GM12878 (cell line): ENCODE measurements around the gene CAMTA1.

Source experiments
- CEBPZ ChIP-seq: fragments of 150-350 bp; IDR thresholded peaks from 2 replicates; pipeline ENCODE4 v1.6.1; 2016; ENCODE audit warnings: low read depth, low read length
- KDM1A ChIP-seq: fragments of 200-600 bp; sonication (generic); IDR thresholded peaks from 2 replicates; pipeline ENCODE4 v1.6.1; 2016; ENCODE audit warnings: borderline replicate concordance
- RAD21 ChIP-seq: IDR thresholded peaks from 2 replicates; pipeline ENCODE4 v1.6.1; 2011; ENCODE audit warnings: mild to moderate bottlenecking, low read depth, low read length, moderate library complexity; ENCODE audit not compliant: insufficient read depth
- ZNF24 ChIP-seq: fragments of 450-650 bp; IDR thresholded peaks from 2 replicates; pipeline ENCODE4 v1.6.1; 2017; ENCODE audit warnings: antibody characterized with exemption, mild to moderate bottlenecking
- TF ChIP-seq, protein P1 (sequence below): fragments of 450-650 bp; IDR thresholded peaks from 2 replicates; pipeline ENCODE4 v1.6.1; 2017; ENCODE audit warnings: antibody characterized with exemption, mild to moderate bottlenecking, moderate library complexity

GRCh38 chr1:7579016-7579415 lies 793.8 kb downstream of the CAMTA1 start:
- no peak for TF ChIP-seq RAD21
- TF ChIP-seq KDM1A: no peak
- no peak for TF ChIP-seq ZNF24
- TF ChIP-seq, protein P1, sequence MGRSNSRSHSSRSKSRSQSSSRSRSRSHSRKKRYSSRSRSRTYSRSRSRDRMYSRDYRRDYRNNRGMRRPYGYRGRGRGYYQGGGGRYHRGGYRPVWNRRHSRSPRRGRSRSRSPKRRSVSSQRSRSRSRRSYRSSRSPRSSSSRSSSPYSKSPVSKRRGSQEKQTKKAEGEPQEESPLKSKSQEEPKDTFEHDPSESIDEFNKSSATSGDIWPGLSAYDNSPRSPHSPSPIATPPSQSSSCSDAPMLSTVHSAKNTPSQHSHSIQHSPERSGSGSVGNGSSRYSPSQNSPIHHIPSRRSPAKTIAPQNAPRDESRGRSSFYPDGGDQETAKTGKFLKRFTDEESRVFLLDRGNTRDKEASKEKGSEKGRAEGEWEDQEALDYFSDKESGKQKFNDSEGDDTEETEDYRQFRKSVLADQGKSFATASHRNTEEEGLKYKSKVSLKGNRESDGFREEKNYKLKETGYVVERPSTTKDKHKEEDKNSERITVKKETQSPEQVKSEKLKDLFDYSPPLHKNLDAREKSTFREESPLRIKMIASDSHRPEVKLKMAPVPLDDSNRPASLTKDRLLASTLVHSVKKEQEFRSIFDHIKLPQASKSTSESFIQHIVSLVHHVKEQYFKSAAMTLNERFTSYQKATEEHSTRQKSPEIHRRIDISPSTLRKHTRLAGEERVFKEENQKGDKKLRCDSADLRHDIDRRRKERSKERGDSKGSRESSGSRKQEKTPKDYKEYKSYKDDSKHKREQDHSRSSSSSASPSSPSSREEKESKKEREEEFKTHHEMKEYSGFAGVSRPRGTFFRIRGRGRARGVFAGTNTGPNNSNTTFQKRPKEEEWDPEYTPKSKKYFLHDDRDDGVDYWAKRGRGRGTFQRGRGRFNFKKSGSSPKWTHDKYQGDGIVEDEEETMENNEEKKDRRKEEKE: no peak
- no peak for TF ChIP-seq CEBPZ
